GM23338 (cell line): Measurements from ENCODE around the gene ATF4. TPM values are rescaled to one million over a fixed set of nuclear protein-coding genes. Genes with fewer than 3 reads are reported as not detected.

Experiments
- ATAC-seq: fragments of 200-7000 bp; cut with Tn5 transposase; 3 replicates; pipeline ENCODE4 v1.9.1; 2020
- DNase-seq: peaks from one replicate; pipeline ENCODE4 v3.0.0-alpha.2; 2015; ENCODE audit warnings: low spot score
- H2AFZ ChIP-seq: fragments of 200-600 bp; sonication (generic); 2 replicates; pipeline ENCODE4 v1.8.0; 2016; ENCODE audit warnings: antibody characterized with exemption, mild to moderate bottlenecking, moderate library complexity
- H3F3A ChIP-seq: fragments of 200-600 bp; sonication (generic); replicated peaks from 2 replicates; pipeline ENCODE4 v1.8.0; 2017; ENCODE audit warnings: antibody characterized with exemption, mixed run types, low read depth
- H3K27ac ChIP-seq: fragments of 200-600 bp; sonication (generic); 2 replicates; pipeline ENCODE4 v1.6.1; 2016; ENCODE audit warnings: low read depth
- H3K27me3 ChIP-seq: fragments of 200-600 bp; sonication (generic); 2 replicates; pipeline ENCODE4 v1.8.0; 2016; ENCODE audit warnings: mild to moderate bottlenecking, mixed run types, moderate library complexity; ENCODE audit not compliant: insufficient read depth
- H3K36me3 ChIP-seq: fragments of 200-600 bp; sonication (generic); 2 replicates; pipeline ENCODE4 v1.8.0; 2016; ENCODE audit warnings: mild to moderate bottlenecking; ENCODE audit not compliant: insufficient read depth
- H3K4me1 ChIP-seq: fragments of 200-600 bp; sonication (generic); 2 replicates; pipeline ENCODE4 v1.8.0; 2016; ENCODE audit warnings: mild to moderate bottlenecking, moderate library complexity; ENCODE audit not compliant: insufficient read depth
- H3K4me2 ChIP-seq: fragments of 200-600 bp; sonication (generic); 2 replicates; pipeline ENCODE4 v1.7.1; 2017; ENCODE audit warnings: mixed run types
- H3K4me3 ChIP-seq: fragments of 200-600 bp; sonication (generic); 2 replicates; pipeline ENCODE4 v1.6.1; 2016; ENCODE audit warnings: mixed run types
- H3K79me2 ChIP-seq: fragments of 200-600 bp; sonication (generic); replicated peaks from 2 replicates; pipeline ENCODE4 v1.8.0; 2017; ENCODE audit warnings: mild to moderate bottlenecking; ENCODE audit not compliant: insufficient read depth
- H3K9me2 ChIP-seq: fragments of 200-600 bp; sonication (generic); 2 replicates; pipeline ENCODE4 v1.8.0; 2017; ENCODE audit not compliant: insufficient read depth
- H4K20me1 ChIP-seq: fragments of 200-600 bp; sonication (generic); replicated peaks from 2 replicates; pipeline ENCODE4 v1.8.0; 2017; ENCODE audit warnings: mild to moderate bottlenecking; ENCODE audit not compliant: insufficient read depth
- H3K27ac Mint-ChIP-seq: 2 replicates; pipeline ENCODE4 v1.8.0; 2020; ENCODE audit warnings: inconsistent platforms, mild to moderate bottlenecking, moderate library complexity, mixed read lengths
- H3K27me3 Mint-ChIP-seq: 3 replicates; pipeline ENCODE4 v1.8.0; 2022; ENCODE audit warnings: low read depth, mild to moderate bottlenecking, moderate library complexity, mixed read lengths, inconsistent platforms; ENCODE audit not compliant: insufficient read depth, poor library complexity
- H3K36me3 Mint-ChIP-seq: 3 replicates; pipeline ENCODE4 v1.8.0; 2021; ENCODE audit warnings: low read depth, mild to moderate bottlenecking, inconsistent platforms, moderate library complexity, mixed read lengths
- H3K4me1 Mint-ChIP-seq: 3 replicates; pipeline ENCODE4 v1.8.0; 2020; ENCODE audit warnings: mild to moderate bottlenecking, inconsistent platforms, mixed read lengths
- H3K4me3 Mint-ChIP-seq: 3 replicates; pipeline ENCODE4 v1.8.0; 2021; ENCODE audit warnings: moderate library complexity, mild to moderate bottlenecking, inconsistent platforms, mixed read lengths
- H3K9me3 Mint-ChIP-seq: 3 replicates; pipeline ENCODE4 v1.8.0; 2020; ENCODE audit warnings: moderate library complexity, mild to moderate bottlenecking, inconsistent platforms, mixed read lengths
- CREB1 ChIP-seq: fragments of 250-450 bp; sonication (Bioruptor Pico); IDR thresholded peaks from 2 replicates; pipeline ENCODE4 v1.5.0; 2020; ENCODE audit warnings: low read depth, mild to moderate bottlenecking, moderate library complexity
- EZH2 ChIP-seq: fragments of 200-600 bp; sonication (generic); IDR thresholded peaks from one replicate; pipeline ENCODE4 v1.8.0; 2017; ENCODE audit warnings: antibody characterized with exemption, mild to moderate bottlenecking, low read depth; ENCODE audit not compliant: unreplicated experiment
- EZH2phosphoT487 ChIP-seq: fragments of 200-600 bp; sonication (generic); IDR thresholded peaks from one replicate; pipeline ENCODE4 v1.8.1; 2018; ENCODE audit warnings: antibody characterized with exemption; ENCODE audit not compliant: unreplicated experiment
- POLR2AphosphoS5 ChIP-seq: IDR thresholded peaks from 2 replicates; pipeline ENCODE4 v1.6.1; 2016; ENCODE audit warnings: antibody characterized with exemption, low read depth
- STAT1 ChIP-seq: IDR thresholded peaks from one replicate; pipeline ENCODE4 v1.6.1; 2016; ENCODE audit warnings: antibody characterized with exemption; ENCODE audit not compliant: unreplicated experiment
- polyA plus RNA-seq: library from polyadenylated mRNA; unstranded; fragments of >200 nt; fragmentation: Nextera tagmentation; extraction: Ambion mirVana; gene quantifications from 2 replicates; pipeline ENCODE4 v1.2.1, GENCODE V29; 2016
- total RNA-seq: library from RNA; depleted of rRNA; stranded (reverse); fragments of >200 nt; shearing (Covaris generic); gene quantifications from 2 replicates; pipeline ENCODE4 v1.2.3, GENCODE V29; 2014
- TF ChIP-seq, protein P1 (sequence below): IDR thresholded peaks from 2 replicates; pipeline ENCODE4 v1.6.1; 2016; ENCODE audit warnings: antibody characterized with exemption
- TF ChIP-seq, protein P2 (sequence below): IDR thresholded peaks from one replicate; pipeline ENCODE4 v1.6.1; 2018; ENCODE audit warnings: antibody characterized with exemption; ENCODE audit not compliant: unreplicated experiment

Gene ATF4
- total and polyA plus RNA-seq, 2 experiments from 2014 or later: 446 to 553 TPM

DNA sequence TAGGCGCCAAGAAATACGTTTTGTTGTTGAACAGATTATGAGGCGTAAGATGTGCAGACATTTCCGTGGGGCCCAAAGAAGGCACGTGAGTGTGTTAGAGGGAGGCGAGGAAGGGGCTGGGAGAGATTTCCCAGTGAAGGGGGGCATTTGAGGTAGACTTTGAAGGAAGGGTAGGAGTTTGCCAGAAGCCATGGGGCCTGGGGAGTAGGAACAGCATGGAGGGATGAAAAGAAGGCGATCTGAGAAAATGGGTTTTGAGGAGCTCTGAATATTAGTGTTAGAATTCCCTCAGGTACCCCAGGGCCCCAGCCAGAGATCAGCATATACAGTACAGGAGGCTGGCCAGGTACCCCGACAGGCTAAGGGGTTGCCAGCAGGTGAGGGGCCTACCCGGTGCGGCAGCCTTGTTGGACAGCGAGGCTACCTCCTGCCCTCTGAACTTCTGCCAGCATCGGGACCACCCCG, 18.7 kb upstream of the ATF4 start:
- H3K27ac ChIP-seq: no peak overlapping the region
- peak; percentile 56 for ATAC-seq
- peaks cover 16% of the 10 kb centered on the region for H3K36me3 ChIP-seq

DNA sequence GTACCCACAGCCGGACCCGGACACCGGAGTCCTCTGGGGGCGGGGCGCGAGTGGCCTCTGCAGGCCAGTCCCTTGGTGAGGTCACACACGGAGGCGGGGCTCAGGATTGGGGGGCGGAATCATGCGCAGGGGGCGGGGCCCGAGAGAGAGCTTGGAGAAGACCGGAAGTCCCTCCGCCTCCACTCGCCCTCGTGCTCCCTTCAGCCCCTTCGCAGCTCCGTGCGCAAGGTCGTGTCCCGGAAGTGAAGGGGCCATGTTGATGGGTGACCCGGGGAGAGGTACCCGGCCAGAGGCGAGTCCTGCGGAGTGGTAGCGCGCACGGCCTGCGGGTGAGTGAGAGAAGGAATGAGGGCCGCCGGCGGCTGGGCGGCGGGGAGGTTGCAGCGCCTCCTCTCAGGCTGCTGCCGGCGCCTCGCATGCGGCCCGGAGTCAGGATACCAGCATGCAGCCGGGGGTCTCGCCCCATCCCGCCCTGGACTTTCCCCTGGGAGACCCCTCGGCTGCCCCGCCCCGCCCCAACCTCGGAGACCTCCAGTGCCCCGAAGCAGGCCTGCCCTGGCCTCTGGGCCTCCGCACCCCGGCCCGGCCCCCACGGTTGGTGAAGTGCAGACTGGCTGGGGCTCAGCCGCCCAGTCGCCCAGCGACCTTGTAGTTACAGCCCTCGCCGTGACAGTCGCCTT, 18.1 kb upstream of the ATF4 start, which contains the start of gene MIEF1:
MIEF1 (plus strand) TSS at position 182 of the 680 bp plus-strand sequence. CDS start 9,005 bp downstream, outside the sequence.
- TF ChIP-seq EZH2phosphoT487 (no peak), CREB1 (peak; percentile 40), POLR2AphosphoS5 (peak; percentile 91)
- TF ChIP-seq, protein P1, sequence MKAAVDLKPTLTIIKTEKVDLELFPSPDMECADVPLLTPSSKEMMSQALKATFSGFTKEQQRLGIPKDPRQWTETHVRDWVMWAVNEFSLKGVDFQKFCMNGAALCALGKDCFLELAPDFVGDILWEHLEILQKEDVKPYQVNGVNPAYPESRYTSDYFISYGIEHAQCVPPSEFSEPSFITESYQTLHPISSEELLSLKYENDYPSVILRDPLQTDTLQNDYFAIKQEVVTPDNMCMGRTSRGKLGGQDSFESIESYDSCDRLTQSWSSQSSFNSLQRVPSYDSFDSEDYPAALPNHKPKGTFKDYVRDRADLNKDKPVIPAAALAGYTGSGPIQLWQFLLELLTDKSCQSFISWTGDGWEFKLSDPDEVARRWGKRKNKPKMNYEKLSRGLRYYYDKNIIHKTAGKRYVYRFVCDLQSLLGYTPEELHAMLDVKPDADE: peak; percentile 83
- Mint-ChIP-seq H3K36me3 (peaks cover 34% of the 10 kb centered on the region), H3K27ac (peak within 1 kb of the TSS; percentile 61; the same call in 1 of the 2 replicates), H3K9me3 (no peaks in the 10 kb centered on the region; the same call in 1 of the 3 replicates), H3K4me1 (peaks cover 11% of the 10 kb centered on the region), H3K27me3 (peaks cover 62% of the 10 kb centered on the region), H3K4me3 (peak within 1 kb of the TSS; percentile 88)
- peak within 1 kb of the TSS; percentile 98 for H3K4me2 ChIP-seq
- H3K79me2 ChIP-seq: peaks cover 25% of the 10 kb centered on the region
- peaks cover 38% of the 10 kb centered on the region for H4K20me1 ChIP-seq
- peaks cover 40% of the 10 kb centered on the region for H3K27me3 ChIP-seq
- peak within 1 kb of the TSS; percentile 88 for H2AFZ ChIP-seq
- H3K27ac ChIP-seq: no peak within 1 kb of the TSS
- H3K4me1 ChIP-seq: peaks cover 13% of the 10 kb centered on the region
- H3K4me3 ChIP-seq: peak within 1 kb of the TSS; percentile 99
- DNase-seq: peak; percentile 99
- H3K36me3 ChIP-seq: peaks cover 19% of the 10 kb centered on the region
- H3K9me2 ChIP-seq: no peaks in the 10 kb centered on the region
- peaks cover 13% of the 10 kb centered on the region; the same call in 1 of the 2 replicates for H3F3A ChIP-seq
- ATAC-seq: peak; percentile 98

More for the DNA sequence above, 18.7 kb upstream of the ATF4 start:
- Histone ChIP-seq H3K4me3 (peak overlapping the region; percentile 99), H3K79me2 (peaks cover 25% of the 10 kb centered on the region), H3K4me2 (peak overlapping the region; percentile 98), H3K27me3 (peaks cover 36% of the 10 kb centered on the region), H3F3A (peaks cover 13% of the 10 kb centered on the region; the same call in 1 of the 2 replicates), H2AFZ (peak overlapping the region; percentile 88; the same call in 1 of the 2 replicates), H4K20me1 (peaks cover 36% of the 10 kb centered on the region), H3K9me2 (no peaks in the 10 kb centered on the region), H3K4me1 (peaks cover 13% of the 10 kb centered on the region)
- TF ChIP-seq EZH2phosphoT487: no peak
- no peak for TF ChIP-seq CREB1
- TF ChIP-seq EZH2: no peak
- no peak for TF ChIP-seq STAT1
- TF ChIP-seq, protein P2, sequence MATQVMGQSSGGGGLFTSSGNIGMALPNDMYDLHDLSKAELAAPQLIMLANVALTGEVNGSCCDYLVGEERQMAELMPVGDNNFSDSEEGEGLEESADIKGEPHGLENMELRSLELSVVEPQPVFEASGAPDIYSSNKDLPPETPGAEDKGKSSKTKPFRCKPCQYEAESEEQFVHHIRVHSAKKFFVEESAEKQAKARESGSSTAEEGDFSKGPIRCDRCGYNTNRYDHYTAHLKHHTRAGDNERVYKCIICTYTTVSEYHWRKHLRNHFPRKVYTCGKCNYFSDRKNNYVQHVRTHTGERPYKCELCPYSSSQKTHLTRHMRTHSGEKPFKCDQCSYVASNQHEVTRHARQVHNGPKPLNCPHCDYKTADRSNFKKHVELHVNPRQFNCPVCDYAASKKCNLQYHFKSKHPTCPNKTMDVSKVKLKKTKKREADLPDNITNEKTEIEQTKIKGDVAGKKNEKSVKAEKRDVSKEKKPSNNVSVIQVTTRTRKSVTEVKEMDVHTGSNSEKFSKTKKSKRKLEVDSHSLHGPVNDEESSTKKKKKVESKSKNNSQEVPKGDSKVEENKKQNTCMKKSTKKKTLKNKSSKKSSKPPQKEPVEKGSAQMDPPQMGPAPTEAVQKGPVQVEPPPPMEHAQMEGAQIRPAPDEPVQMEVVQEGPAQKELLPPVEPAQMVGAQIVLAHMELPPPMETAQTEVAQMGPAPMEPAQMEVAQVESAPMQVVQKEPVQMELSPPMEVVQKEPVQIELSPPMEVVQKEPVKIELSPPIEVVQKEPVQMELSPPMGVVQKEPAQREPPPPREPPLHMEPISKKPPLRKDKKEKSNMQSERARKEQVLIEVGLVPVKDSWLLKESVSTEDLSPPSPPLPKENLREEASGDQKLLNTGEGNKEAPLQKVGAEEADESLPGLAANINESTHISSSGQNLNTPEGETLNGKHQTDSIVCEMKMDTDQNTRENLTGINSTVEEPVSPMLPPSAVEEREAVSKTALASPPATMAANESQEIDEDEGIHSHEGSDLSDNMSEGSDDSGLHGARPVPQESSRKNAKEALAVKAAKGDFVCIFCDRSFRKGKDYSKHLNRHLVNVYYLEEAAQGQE: no peak
- Mint-ChIP-seq H3K27me3 (peaks cover 60% of the 10 kb centered on the region), H3K36me3 (peaks cover 29% of the 10 kb centered on the region), H3K4me3 (peak overlapping the region; percentile 88), H3K4me1 (peaks cover 11% of the 10 kb centered on the region), H3K27ac (no peak overlapping the region; the same call in 1 of the 2 replicates), H3K9me3 (no peaks in the 10 kb centered on the region; the same call in 1 of the 3 replicates)
- DNase-seq: no peak
